Measurements from ENCODE around the gene ZNF143.
"Not testable (repeated sequence)": the region's sequence is repeated elsewhere in the genome, so short reads cannot be mapped to it uniquely, and the experiment has no call there.

The ZNF143 gene

DNA sequence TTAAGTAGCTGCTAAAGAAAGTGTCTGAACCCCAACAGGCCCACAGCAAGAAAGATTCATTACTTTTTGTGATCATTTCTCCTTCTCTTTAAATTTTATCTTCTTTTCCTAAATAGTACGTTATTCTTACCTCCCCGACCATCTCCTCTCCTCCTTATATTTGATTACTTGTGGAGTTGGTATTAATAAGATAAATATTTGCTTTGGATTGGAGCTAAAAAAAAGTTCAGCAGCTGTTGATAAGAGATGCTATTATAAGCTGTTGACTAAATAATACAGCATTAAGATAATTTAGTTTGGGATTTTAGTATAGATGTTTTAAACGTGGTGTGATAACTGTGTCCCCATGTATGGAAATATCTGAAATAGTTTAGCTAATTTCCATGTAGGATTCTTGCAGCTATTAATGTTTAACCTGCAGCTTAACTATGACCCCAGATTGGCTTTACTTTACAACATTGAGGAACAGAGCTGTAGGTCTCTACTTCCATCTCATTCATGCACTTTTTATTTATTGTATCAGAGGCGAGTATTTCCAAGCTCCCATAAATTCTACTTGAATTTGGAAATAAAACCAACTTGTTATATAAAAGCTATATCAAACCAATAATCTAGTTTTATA lies 37.8 kb downstream of the ZNF143 start:
- DNase-seq, result no peak

DNA sequence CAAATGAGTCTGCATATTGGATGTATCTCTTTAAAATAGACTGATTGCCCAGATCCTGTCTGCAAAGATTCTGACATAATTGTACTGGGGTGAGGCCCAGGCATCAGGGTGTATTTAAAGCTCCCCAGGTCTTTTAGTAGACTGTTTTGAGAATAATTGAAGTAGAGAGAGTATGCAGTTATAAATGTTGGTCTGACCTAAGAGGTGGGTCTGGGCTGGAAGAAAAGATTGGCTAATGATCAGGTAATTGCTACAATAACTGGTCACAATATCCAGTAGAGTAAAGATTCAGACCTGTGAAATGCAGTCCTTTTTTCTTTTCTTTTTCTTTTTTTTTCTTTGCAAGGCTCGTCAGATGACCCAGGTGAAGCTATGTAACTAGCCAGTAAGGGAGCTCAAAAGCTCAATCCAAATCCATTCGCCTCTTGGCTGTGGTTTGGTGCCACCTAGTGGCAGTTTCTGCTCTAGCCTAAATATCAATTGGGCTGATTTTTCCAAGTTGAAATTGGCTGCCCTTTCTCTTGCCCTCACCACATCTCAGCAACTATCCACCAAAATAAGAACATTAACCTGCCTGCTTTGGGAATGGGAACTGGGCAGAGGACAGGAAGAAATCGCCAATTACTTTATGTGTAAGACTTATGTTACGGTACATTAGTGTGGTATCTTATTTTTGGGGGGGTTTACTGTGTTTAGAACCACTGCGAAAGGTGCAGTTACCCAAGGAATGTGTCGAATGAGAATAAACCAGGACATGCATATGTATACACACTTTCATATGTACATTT lies 45.9 kb downstream of the ZNF143 start:
- DNase-seq, result no peak

DNA sequence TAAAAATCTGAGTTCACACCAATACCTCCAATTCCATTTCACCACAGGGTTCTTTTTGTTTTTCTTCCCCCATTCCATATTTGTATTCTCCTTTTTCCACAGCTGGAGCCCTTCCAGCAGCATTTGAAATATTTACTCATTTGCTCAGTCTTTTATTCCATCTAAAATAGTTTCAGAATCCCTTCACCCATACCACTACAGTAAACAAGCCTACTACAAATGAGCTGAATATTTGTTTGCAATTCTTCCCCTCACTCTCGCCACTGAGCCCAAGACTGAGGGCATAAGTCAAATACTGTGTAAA lies 46.4 kb downstream of the ZNF143 start:
- no peak for DNase-seq

GRCh38 chr11:9509041-9509440 lies 48.2 kb downstream of the ZNF143 start:
- DNase-seq, result no peak

GRCh38 chr11:9512370-9513019 lies 51.7 kb downstream of the ZNF143 start:
- DNase-seq, result no peak

DNA sequence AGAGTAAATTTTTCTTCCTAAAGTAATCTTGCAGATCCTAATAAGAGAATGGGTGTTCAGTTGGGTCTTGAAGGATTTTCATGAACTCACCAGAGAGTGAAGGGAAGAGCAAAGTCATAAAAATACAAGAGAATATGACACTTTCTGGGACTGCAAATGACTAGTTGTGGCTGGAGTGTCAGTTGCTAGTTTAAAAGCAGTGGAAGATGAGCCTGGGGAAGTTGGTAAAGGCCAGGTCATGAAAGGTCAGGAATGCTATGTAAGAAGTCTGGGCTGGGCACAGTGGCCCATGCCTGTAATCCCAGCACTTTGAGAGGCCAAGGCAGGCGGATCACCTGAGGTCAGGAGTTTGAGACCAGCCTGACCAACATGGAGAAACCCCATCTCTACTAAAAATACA lies 53.8 kb downstream of the ZNF143 start:
- DNase-seq, result not testable (repeated sequence)

GRCh38 chr11:9516113-9516512 lies 55.3 kb downstream of the ZNF143 start:
- no peak for DNase-seq

- no peak for DNase-seq
Observed at GRCh38 chr11:9518835-9519410, 58.1 kb downstream of the ZNF143 start.

DNA sequence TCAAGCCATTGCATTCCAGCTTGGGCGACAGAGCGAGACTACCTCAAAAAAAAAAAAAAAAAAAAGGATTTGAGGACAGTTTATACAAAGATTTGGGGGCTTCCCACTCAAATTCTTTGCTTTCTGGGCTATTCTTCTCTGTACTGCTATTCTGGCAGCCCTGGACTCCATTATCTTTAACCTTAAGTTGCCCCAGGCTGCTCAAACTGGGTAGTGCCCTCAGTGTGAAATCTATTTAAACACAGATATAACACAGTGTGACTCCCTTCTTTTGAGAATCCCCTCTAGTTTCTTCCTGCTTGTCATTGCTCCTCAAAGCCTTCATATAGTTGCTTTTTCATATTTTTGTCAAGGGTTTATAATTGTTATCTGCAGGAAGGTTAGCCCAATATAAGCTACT lies 63.2 kb downstream of the ZNF143 start:
- no peak for DNase-seq

DNA sequence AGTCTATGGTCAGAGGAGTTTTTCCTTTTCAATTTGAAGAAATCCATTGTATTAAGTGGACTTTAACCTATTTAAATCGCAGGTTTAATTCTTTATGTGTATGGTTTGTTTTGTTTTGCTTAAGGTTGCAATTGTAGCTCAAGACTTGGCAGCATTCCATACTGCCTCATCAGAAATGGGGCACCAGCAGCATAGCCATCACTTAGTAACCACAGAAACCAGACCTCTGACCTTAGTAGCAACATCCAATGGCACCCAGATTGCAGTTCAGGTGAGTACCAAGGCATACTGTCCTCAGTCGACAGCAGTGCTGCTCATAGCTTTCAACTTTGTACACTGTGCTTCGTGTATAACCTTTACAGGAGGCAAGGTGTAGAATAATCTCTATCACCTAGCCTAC lies 64.3 kb downstream of the ZNF143 start:
- DNase-seq, result no peak

DNA sequence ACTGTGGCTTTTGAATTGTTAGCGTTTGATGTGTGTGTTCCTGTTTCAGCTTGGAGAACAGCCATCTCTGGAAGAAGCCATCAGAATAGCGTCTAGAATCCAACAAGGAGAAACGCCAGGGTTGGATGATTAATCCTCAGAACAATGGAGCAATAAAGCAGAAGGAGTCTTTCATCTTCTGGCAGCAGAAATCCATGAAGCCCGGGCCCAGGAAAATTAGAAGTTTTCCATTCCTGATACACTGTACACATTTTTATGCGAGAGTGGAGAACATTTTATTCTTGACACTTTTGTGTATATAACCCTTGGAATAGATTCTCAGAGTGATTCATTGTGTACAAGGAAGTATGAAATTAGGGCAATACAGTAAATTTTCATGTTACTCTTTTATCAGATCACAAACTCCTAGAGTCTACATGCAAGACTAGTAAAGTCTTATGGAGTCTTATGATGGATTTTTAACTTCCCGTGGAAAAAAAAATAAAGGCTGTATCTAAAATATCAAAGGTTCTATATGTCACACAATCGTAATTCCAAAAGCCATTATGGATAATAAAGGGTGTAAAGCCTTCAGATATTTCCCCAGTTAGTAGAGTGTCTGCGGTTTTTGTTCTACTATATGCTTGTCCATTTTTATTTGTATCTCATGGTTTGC lies 66.8 kb downstream of the ZNF143 start:
- DNase-seq, result no peak

- no peak for DNase-seq
Observed at GRCh38 chr11:9528136-9528501, 67.3 kb downstream of the ZNF143 start.

GRCh38 chr11:9528573-9529333 lies 67.9 kb downstream of the ZNF143 start:
- DNase-seq, result no peak

GRCh38 chr11:9529334-9529650 lies 68.5 kb downstream of the ZNF143 start:
- DNase-seq, result no peak

GRCh38 chr11:9530020-9530621 lies 69.3 kb downstream of the ZNF143 start:
- DNase-seq, result no peak

- no peak for DNase-seq
Observed at GRCh38 chr11:9530901-9531625, 70.3 kb downstream of the ZNF143 start.

DNA sequence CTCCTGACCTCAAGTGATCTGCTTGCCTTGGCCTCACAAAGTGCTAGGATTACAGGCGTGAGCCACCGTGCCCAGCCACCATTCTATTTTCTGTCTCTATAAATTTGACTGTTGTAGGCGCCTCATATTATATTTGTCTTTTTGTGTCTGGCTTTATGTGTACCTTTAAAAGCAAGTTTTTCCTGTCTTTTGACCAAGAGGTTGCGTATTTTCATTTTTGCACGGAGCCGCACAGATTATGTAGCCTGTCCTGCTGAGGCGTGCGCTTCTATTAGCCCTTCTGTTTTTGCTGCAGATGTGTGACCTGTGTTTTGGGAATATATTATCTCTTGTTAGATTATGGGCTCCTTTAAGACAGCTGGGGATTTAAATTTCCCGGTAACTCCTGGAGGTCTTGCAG lies 72.2 kb downstream of the ZNF143 start:
- no peak for DNase-seq

- DNase-seq, result no peak
Observed at GRCh38 chr11:9533736-9534473, 73.1 kb downstream of the ZNF143 start.

DNA sequence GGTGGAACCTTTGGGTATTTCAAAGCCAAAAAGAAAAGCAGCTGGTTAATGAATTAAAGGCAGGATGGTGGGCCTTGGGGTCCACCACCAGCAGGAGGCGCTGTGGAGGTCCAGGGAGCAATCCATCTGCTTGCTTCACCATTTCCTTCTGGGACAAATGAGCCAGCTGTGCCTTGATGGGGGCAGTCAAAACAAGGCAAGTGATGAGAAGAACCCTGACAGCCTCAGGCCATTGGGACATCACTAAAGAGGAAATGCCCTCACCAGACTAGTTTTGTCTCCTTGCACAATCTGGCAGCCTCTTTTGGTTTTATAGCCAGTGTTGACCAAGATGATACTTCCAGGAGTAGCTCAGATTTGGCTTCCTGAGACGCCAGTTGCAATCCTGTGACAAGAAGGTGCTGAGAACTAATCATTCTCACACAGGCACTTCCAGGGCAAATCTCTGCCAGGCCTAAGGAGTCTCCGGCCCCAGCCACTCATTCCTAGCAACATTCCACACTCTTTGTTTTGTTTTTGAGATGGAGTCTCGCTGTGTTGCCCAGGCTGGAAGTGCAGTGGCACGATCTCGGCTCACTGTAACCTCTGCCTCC lies 74.5 kb downstream of the ZNF143 start:
- no peak for DNase-seq

GRCh38 chr11:9538548-9538947 lies 77.7 kb downstream of the ZNF143 start:
- no peak for DNase-seq

DNA sequence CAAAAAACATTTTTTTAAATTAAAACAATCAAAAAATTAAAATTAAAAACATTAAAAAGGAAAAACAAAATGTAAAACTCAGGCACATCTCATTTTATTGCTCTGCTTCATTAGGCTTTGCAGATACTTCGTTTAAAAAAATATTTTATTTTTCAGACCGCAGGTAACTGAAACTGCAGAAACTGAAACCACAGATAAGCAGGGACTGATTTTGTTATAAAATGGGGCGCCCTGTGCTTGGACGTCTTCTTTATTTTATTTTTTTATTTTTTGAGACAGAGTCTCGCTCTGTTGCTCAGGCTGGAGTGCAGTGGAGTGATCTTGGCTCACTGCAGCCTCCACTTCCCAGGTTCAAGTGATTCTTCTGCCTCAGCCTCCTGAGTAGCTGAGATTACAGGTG lies 88.4 kb downstream of the ZNF143 start:
- not testable (repeated sequence) for DNase-seq
